HG03095 (cell line): ENCODE results near the gene USP40.

Experiments used
- ATAC-seq: cut with Tn5 transposase; IDR thresholded peaks from one replicate; pipeline ENCODE4 v1.9.1; 2021; ENCODE audit warnings: moderate library complexity; ENCODE audit not compliant: unreplicated experiment

The USP40 gene

GRCh38 chr2:233446606-233447305 is 119.8 kb downstream of the USP40 start:
- no peak for ATAC-seq

- no peak for ATAC-seq
Observed at GRCh38 chr2:233446121-233446520, 120.5 kb downstream of the USP40 start.

- ATAC-seq, result no peak
Observed at GRCh38 chr2:233445152-233445830, 121.3 kb downstream of the USP40 start.

- ATAC-seq, result no peak
Observed at GRCh38 chr2:233444501-233444900, 122.1 kb downstream of the USP40 start.

- ATAC-seq, result no peak
Observed at GRCh38 chr2:233443511-233444183, 122.9 kb downstream of the USP40 start.

- no peak for ATAC-seq
Observed at GRCh38 chr2:233442028-233442310, 124.6 kb downstream of the USP40 start.

- no peak for ATAC-seq
Observed at GRCh38 chr2:233441161-233442027, 125.2 kb downstream of the USP40 start.

- ATAC-seq, result no peak
Observed at GRCh38 chr2:233440714-233441113, 125.9 kb downstream of the USP40 start.

GRCh38 chr2:233440314-233440713 is 126.3 kb downstream of the USP40 start:
- no peak for ATAC-seq

GRCh38 chr2:233439191-233439590 is 127.4 kb downstream of the USP40 start:
- no peak for ATAC-seq

GRCh38 chr2:233438573-233439147 is 127.9 kb downstream of the USP40 start:
- ATAC-seq, result no peak

GRCh38 chr2:233437439-233437955 is 129.1 kb downstream of the USP40 start:
- ATAC-seq, result no peak

GRCh38 chr2:233436691-233437438 is 129.7 kb downstream of the USP40 start:
- no peak for ATAC-seq

- no peak for ATAC-seq
Observed at GRCh38 chr2:233436191-233436581, 130.4 kb downstream of the USP40 start.

- ATAC-seq, result no peak
Observed at GRCh38 chr2:233435436-233436190, 131.0 kb downstream of the USP40 start.

- no peak for ATAC-seq
Observed at GRCh38 chr2:233434666-233435330, 131.8 kb downstream of the USP40 start.

GRCh38 chr2:233433794-233434193 is 132.8 kb downstream of the USP40 start:
- no peak for ATAC-seq

- no peak for ATAC-seq
Observed at GRCh38 chr2:233433029-233433428, 133.6 kb downstream of the USP40 start.

GRCh38 chr2:233430651-233431050 is 135.9 kb downstream of the USP40 start:
- ATAC-seq, result no peak
